CD14-positive monocyte (primary cell): Measurements from ENCODE around the gene USP9X. TPM values are rescaled to one million over a fixed set of nuclear protein-coding genes. Genes with fewer than 3 reads are reported as not detected.

Experiments
- DNase-seq, 3 donors: peaks; one replicate each; pipeline ENCODE4 v3.0.0-alpha.2; 2011 to 2022
- H2AFZ ChIP-seq: 2 replicates; pipeline ENCODE4 v1.6.0; 2012; ENCODE audit warnings: mild to moderate bottlenecking, low read depth, low read length, inconsistent platforms; ENCODE audit not compliant: insufficient read depth, poor library complexity, severe bottlenecking
- H3K27ac ChIP-seq, 2 donors: 1 replicate in 1 of 2; 2 replicates in 1 of 2; pipeline ENCODE4 v1.5.1; 2012 to 2013; ENCODE audit warnings: low read length in 2 of 2, control low read depth in 1 of 2, inconsistent platforms in 1 of 2, low read depth in 1 of 2, mild to moderate bottlenecking in 1 of 2
- H3K27me3 ChIP-seq, 2 donors: one replicate each; pipeline versions ENCODE4 v1.6.0 to v1.6.1; 2011 to 2013; ENCODE audit warnings: low read length in 2 of 2; ENCODE audit not compliant: control insufficient read depth in 2 of 2, insufficient read depth in 2 of 2
- H3K36me3 ChIP-seq, 2 donors: replicated peaks in 1 of 2; 1 replicate in 1 of 2; 2 replicates in 1 of 2; pipeline versions ENCODE4 v1.5.1 to v1.6.1; 2012 to 2013; ENCODE audit warnings: low read length in 2 of 2, control low read depth in 1 of 2, inconsistent platforms in 1 of 2, mild to moderate bottlenecking in 1 of 2; ENCODE audit not compliant: insufficient read depth in 2 of 2, control insufficient read depth in 1 of 2
- H3K4me1 ChIP-seq, 2 donors: 1 replicate in 1 of 2; 2 replicates in 1 of 2; pipeline versions ENCODE4 v1.5.1 to v1.6.1; 2012 to 2013; ENCODE audit warnings: low read length in 2 of 2, control low read depth in 1 of 2, inconsistent platforms in 1 of 2, mild to moderate bottlenecking in 1 of 2, moderate library complexity in 1 of 2; ENCODE audit not compliant: insufficient read depth in 2 of 2, control insufficient read depth in 1 of 2
- H3K4me2 ChIP-seq: replicated peaks from 2 replicates; pipeline ENCODE3; 2012; ENCODE audit warnings: low read length, moderate library complexity, mild to moderate bottlenecking; ENCODE audit not compliant: poor library complexity, severe bottlenecking; ENCODE audit errors: extremely low read depth
- H3K4me3 ChIP-seq, 3 experiments: fragments of 200-600 bp in 1 of 3; sonication (generic) in 1 of 3; replicated peaks in 1 of 3; 1 replicate in 2 of 3; 2 replicates in 1 of 3; pipeline ENCODE4 v1.5.1; 2011 to 2013; ENCODE audit warnings: low read length in 3 of 3, mild to moderate bottlenecking in 3 of 3, control low read depth in 2 of 3, low read depth in 2 of 3, inconsistent platforms in 1 of 3, moderate library complexity in 1 of 3
- H3K79me2 ChIP-seq: 2 replicates; pipeline ENCODE4 v1.6.0; 2012; ENCODE audit warnings: mild to moderate bottlenecking, control low read depth, inconsistent platforms, low read length, moderate library complexity; ENCODE audit not compliant: insufficient read depth
- H3K9ac ChIP-seq: 2 replicates; pipeline ENCODE4 v1.6.0; 2017; ENCODE audit warnings: low read length, mild to moderate bottlenecking; ENCODE audit not compliant: insufficient read depth, poor library complexity, severe bottlenecking
- H3K9me3 ChIP-seq, 2 donors: replicated peaks in 1 of 2; 1 replicate in 1 of 2; 2 replicates in 1 of 2; pipeline versions ENCODE4 v1.5.1 to v1.6.1; 2012 to 2013; ENCODE audit warnings: low read length in 2 of 2, control low read depth in 1 of 2; ENCODE audit not compliant: control insufficient read depth in 1 of 2, insufficient read depth in 1 of 2
- H4K20me1 ChIP-seq: 2 replicates; pipeline ENCODE4 v1.6.0; 2012; ENCODE audit warnings: mild to moderate bottlenecking, low read length, control low read depth, moderate library complexity; ENCODE audit not compliant: insufficient read depth
- H3K27ac Mint-ChIP-seq, 7 donors: one replicate each; pipeline ENCODE4 v1.8.0; 2020; ENCODE audit warnings: mild to moderate bottlenecking in 7 of 7, mixed read lengths in 7 of 7, moderate library complexity in 6 of 7, inconsistent platforms in 2 of 7
- H3K27me3 Mint-ChIP-seq, 3 donors: one replicate each; pipeline ENCODE4 v1.8.0; 2021 to 2022; ENCODE audit warnings: low read depth in 3 of 3, mild to moderate bottlenecking in 3 of 3, mixed read lengths in 3 of 3, moderate library complexity in 3 of 3, inconsistent platforms in 1 of 3
- H3K36me3 Mint-ChIP-seq, 2 donors: one replicate each; pipeline ENCODE4 v1.8.0; 2020; ENCODE audit warnings: mixed read lengths in 2 of 2, inconsistent platforms in 1 of 2, mild to moderate bottlenecking in 1 of 2
- H3K4me1 Mint-ChIP-seq: one replicate; pipeline ENCODE4 v1.8.0; 2020; ENCODE audit warnings: mild to moderate bottlenecking, mixed read lengths
- H3K4me3 Mint-ChIP-seq, 2 donors: one replicate each; pipeline ENCODE4 v1.8.0; 2020; ENCODE audit warnings: mild to moderate bottlenecking in 2 of 2, mixed read lengths in 2 of 2, moderate library complexity in 1 of 2
- H3K9me3 Mint-ChIP-seq, 7 donors: one replicate each; pipeline ENCODE4 v1.8.0; 2020 to 2022; ENCODE audit warnings: mixed read lengths in 7 of 7, mild to moderate bottlenecking in 6 of 7, moderate library complexity in 6 of 7, inconsistent platforms in 2 of 7
- CTCF ChIP-seq: fragments of 200-600 bp; IDR thresholded peaks from one replicate; pipeline ENCODE4 v1.8.0; 2022; ENCODE audit warnings: antibody characterized with exemption, mild to moderate bottlenecking
- WGBS: methylation state at CpG from one replicate; pipeline ENCODE4 v1.1.5; 2013; ENCODE audit warnings: missing lambda C conversion rate; ENCODE audit not compliant: insufficient coverage; 5-methylcytosine and 5-hydroxymethylcytosine counted together
- intact Hi-C, 2 donors: fragments of 100-400 bp; cut with micrococcal nuclease; formaldehyde crosslinking; loops; one replicate each; pipeline versions ENCODE4 v1.15.0 to v1.15.1; 2023
- polyA plus RNA-seq, 3 donors: library from polyadenylated mRNA; depleted of rRNA in 1 of 3; unstranded in 2 of 3; stranded (reverse) in 1 of 3; fragments of 300-500 nt in 2 of 3; fragments of >200 nt in 1 of 3; fragmentation: Illumina TruSeq in 2 of 3; gene quantifications; 1 replicate in 2 of 3; 2 replicates in 1 of 3; pipeline ENCODE4 v1.2.3, GENCODE V29; 2012 to 2021

Gene USP9X
- polyA plus RNA-seq, 3 donors = 8.3 to 16.1 (median 9.6) TPM

DNA sequence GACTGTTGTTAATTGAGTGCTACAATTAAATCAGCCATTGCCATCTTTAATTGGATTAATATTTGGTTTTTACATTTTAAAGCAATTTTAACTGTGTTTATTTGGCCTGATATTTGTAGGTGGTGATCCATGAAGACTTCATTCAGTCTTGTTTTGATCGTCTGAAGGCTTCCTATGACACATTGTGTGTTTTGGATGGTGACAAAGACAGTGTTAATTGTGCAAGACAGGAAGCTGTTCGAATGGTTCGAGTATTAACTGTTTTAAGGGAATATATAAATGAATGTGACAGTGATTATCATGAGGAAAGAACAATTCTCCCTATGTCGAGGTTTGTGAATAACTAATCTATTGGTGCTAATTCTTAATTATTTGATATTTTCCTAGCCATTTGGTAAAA is 82.6 kb downstream of the USP9X start:
- Histone ChIP-seq H3K27me3 (peaks cover 0 to 6% of the 10 kb centered on the region in 2 donors), H3K4me3 (no peak overlapping the region), H3K9ac (no peak overlapping the region), H4K20me1 (peaks cover 4% of the 10 kb centered on the region), H2AFZ (no peak overlapping the region), H3K4me1 (no peaks in the 10 kb centered on the region), H3K27ac (no peak overlapping the region), H3K79me2 (no peaks in the 10 kb centered on the region), H3K9me3 (no peaks in the 10 kb centered on the region), H3K4me2 (no peak overlapping the region), H3K36me3 (peaks cover 53 to 91% of the 10 kb centered on the region in 2 donors)
- intact Hi-C loops = no loop called here
- no peak overlapping the region for H3K4me3 Mint-ChIP-seq
- WGBS = no CpG with 5 or more reads among the region's 4 CpGs
- peaks cover 46 to 52% of the 10 kb centered on the region in 2 donors for H3K36me3 Mint-ChIP-seq
- H3K27ac Mint-ChIP-seq = peak overlapping the region in 1 of 7 donors; percentile 21
- H3K4me1 Mint-ChIP-seq = no peaks in the 10 kb centered on the region
- no peaks in the 10 kb centered on the region for H3K9me3 Mint-ChIP-seq
- TF ChIP-seq CTCF = no peak
- peaks cover 0 to 4% (median 0%) of the 10 kb centered on the region in 3 donors for H3K27me3 Mint-ChIP-seq
- DNase-seq = peak in 1 of 3 donors; percentile 8

GRCh38 chrX:41176263-41176662 is 91.0 kb downstream of the USP9X start:
- no peak for DNase-seq
- no peaks in the 10 kb centered on the region for H3K9me3 Mint-ChIP-seq
- Histone ChIP-seq H3K4me3 (no peak overlapping the region), H3K27me3 (peaks cover 0 to 5% of the 10 kb centered on the region in 2 donors), H3K9me3 (no peaks in the 10 kb centered on the region), H4K20me1 (peaks cover 41% of the 10 kb centered on the region), H3K4me2 (no peak overlapping the region), H3K9ac (no peak overlapping the region), H3K27ac (no peak overlapping the region), H3K79me2 (no peaks in the 10 kb centered on the region), H3K36me3 (peaks cover 30 to 42% of the 10 kb centered on the region in 2 donors), H3K4me1 (peaks cover 3 to 10% of the 10 kb centered on the region in 2 donors), H2AFZ (no peak overlapping the region)
- H3K36me3 Mint-ChIP-seq = peaks cover 32 to 39% of the 10 kb centered on the region in 2 donors
- intact Hi-C loops = no loop called here
- H3K4me1 Mint-ChIP-seq = peaks cover 8% of the 10 kb centered on the region
- H3K4me3 Mint-ChIP-seq = no peak overlapping the region
- H3K27me3 Mint-ChIP-seq = peaks cover 0 to 12% (median 0%) of the 10 kb centered on the region in 3 donors
- no peak for TF ChIP-seq CTCF
- H3K27ac Mint-ChIP-seq = peak overlapping the region in 2 of 7 donors; percentile 2 to 57
